ENCODE results near the gene C3orf22. TPM values are rescaled to one million over a fixed set of nuclear protein-coding genes. Genes with fewer than 3 reads are reported as not detected.
A peak's percentile ranks its signal among the peaks of the same experiment; 100 is the strongest.

C3orf22 gene
- total and polyA plus RNA-seq, 2 experiments from 2014 or later = not detected

DNA sequence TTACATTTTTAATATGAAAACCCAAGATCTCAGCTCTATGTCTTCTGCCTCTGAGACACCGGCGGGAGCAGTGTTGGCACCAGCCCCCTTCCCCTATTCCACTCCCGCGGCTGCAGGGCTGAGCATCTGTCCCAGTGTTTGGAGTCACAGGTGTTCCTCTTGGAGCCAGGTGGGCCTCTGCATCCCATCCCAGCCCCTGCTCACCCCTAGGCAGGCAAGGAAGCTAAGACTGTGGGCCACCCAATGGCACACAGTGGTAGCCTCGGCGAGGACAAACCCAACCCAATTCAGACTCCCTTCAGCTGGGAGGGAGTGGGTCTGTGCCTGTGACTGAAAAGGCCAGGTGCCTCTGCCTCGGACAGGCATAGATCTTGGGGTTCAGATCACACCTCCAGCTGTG is 31.7 kb downstream of the C3orf22 start:
- Histone ChIP-seq H3K27me3 (peaks cover 32% of the 10 kb centered on the region), H3K36me3 (no peaks in the 10 kb centered on the region), H3K4me1 (ENCODE audit: low read depth) (no peaks in the 10 kb centered on the region), H3K4me3 (no peak overlapping the region), H3K27ac (no peak overlapping the region), H3K9me3 (ENCODE audit: low read depth) (no peaks in the 10 kb centered on the region)
- TF ChIP-seq, protein P1, sequence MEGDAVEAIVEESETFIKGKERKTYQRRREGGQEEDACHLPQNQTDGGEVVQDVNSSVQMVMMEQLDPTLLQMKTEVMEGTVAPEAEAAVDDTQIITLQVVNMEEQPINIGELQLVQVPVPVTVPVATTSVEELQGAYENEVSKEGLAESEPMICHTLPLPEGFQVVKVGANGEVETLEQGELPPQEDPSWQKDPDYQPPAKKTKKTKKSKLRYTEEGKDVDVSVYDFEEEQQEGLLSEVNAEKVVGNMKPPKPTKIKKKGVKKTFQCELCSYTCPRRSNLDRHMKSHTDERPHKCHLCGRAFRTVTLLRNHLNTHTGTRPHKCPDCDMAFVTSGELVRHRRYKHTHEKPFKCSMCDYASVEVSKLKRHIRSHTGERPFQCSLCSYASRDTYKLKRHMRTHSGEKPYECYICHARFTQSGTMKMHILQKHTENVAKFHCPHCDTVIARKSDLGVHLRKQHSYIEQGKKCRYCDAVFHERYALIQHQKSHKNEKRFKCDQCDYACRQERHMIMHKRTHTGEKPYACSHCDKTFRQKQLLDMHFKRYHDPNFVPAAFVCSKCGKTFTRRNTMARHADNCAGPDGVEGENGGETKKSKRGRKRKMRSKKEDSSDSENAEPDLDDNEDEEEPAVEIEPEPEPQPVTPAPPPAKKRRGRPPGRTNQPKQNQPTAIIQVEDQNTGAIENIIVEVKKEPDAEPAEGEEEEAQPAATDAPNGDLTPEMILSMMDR (IDR thresholded peaks at IDR 0.05; ENCODE audit: low read depth, low read length) = no peak
- no peak for DNase-seq (ENCODE audit: low read depth in 1 of 2, low spot score in 1 of 2)

DNA sequence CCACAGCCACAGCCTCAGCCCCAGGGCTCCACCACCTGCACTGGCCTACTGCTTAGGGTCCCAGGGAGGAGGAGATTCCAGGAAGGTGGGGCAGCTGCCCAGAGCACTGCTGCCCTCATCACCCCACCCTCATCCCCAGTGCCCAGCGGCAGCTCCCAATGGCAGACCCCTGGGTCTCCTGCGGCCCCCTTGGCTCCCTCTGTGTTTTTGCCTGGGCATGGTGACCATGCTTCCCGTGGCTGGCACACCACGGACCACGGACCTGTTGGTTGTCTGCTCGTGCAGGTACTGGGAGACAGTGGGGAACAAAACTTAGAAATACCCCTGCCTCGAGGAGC is 32.1 kb downstream of the C3orf22 start:
- TF ChIP-seq, protein P1 (IDR thresholded peaks at IDR 0.05; ENCODE audit: low read depth, low read length) = no peak
- no peaks in the 10 kb centered on the region for H3K9me3 ChIP-seq (ENCODE audit: low read depth)
- H3K27me3 ChIP-seq = peaks cover 32% of the 10 kb centered on the region
- no peak overlapping the region for H3K27ac ChIP-seq
- H3K4me1 ChIP-seq (ENCODE audit: low read depth) = no peaks in the 10 kb centered on the region
- H3K36me3 ChIP-seq = no peaks in the 10 kb centered on the region
- H3K4me3 ChIP-seq = no peak overlapping the region
- DNase-seq (ENCODE audit: low read depth in 1 of 2, low spot score in 1 of 2) = no peak

DNA sequence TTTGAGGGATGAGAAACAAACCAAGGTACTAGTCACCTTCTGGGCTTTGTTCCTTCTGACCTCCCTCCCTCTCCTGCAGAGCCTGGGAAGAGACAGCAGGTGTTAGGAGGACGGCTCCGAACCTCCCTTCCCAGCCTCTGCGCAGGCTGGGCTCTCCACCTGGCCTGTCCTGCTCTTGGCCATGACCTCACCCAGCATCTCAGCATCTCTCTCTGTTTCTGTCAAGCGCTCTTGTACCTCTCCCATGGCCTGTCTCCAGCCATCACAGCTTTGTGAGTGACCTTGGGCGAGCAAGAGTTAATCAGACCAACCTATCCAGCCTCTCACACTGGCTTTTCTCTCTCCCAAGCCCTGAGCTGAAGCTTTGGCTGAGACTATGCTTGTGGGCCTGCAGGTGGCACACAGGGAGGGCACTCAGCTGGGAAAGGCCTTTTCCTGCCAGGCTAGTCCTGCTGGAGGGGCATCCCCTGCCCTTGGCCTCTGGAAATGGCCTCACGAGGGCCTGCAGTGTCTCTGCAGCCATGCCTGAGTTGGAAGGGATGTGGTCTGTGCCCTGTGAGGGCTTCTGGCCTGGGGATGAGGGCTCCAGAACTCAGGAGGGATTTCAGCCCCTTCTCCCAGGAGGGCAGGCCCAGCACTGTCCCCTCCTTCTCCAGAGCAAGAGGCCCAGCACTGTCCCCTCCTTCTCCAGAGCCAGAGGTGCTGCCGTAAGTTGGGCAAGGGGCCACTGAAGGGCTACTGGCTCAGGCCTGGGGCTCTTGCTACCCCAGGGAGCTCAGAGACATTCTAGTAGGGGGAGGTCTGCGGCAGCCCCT is 32.7 kb downstream of the C3orf22 start:
- DNase-seq (ENCODE audit: low read depth in 1 of 2, low spot score in 1 of 2) = no peak
- no peak overlapping the region for H3K27ac ChIP-seq
- H3K36me3 ChIP-seq = no peaks in the 10 kb centered on the region
- no peaks in the 10 kb centered on the region for H3K9me3 ChIP-seq (ENCODE audit: low read depth)
- peaks cover 32% of the 10 kb centered on the region for H3K27me3 ChIP-seq
- H3K4me3 ChIP-seq = no peak overlapping the region
- H3K4me1 ChIP-seq (ENCODE audit: low read depth) = no peaks in the 10 kb centered on the region
- TF ChIP-seq, protein P1 (IDR thresholded peaks at IDR 0.05; ENCODE audit: low read depth, low read length) = no peak

DNA sequence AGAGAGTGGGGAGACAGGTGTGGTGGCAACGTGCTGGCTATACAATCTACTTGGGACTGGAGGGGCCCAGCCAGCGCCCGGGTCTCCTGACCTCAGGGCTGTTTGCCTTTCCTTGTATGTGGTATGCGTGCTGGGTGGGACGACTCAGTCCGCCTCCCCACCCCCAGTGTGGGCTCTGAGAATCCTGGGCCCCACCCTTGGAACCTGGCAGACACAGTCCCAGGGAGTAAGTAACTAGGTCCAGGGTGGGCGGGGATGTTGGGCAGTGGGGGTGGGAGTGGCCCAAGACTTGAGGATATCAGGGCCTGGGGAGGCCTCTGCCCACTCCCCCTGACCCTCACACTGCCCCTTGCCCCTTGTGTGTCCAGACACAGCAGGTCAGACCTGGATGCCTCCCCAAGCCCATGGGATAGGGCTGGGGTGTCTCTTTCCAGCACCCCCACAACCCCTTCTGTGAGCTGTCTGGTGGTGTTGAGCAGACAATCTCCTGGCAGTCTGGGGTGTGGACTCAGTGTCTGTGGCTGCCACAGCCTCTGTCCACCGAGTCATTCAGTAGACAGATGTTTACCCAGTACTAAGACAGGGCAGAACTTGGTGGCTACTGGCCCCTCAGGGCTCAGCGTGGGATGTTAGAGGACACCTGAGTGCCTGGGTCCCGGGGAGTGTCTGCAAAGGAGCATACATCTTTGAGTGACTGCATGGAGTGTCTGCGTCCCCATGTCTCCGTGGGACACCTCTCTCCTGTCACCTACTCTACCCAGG is 33.5 kb downstream of the C3orf22 start:
- no peak overlapping the region for H3K4me3 ChIP-seq

DNA sequence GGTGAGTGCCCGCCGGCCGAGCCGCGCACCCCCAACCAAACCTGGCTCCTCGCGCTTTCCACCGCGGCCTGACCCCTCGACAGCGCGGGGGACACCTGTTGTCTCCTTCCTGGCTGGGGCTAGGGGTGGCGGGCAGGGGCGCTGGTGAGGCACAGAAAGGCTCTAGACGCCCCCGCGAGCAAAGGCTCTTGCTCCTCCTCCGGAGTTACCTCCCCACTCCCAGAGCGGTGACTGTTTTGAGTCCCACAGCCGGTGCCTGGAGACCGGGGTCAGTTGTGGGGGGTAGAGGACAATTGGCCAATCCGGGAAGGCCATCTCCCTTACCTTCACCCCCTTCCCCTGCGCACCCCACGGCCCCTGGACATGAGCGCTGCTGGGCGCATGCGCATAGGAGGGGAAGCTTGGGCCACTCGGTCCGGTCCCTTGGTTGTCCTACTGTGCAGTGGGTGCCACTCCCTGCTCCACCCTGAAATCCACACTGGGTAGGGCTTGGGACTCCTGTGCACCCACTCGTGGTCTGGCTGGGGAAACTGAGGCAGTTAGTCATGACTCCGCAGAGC is 34.2 kb downstream of the C3orf22 start:
- TF ChIP-seq, protein P1 (IDR thresholded peaks at IDR 0.05; ENCODE audit: low read depth, low read length) = no peak
- no peak for DNase-seq (ENCODE audit: low read depth in 1 of 2, low spot score in 1 of 2)
- H3K4me1 ChIP-seq (ENCODE audit: low read depth) = no peaks in the 10 kb centered on the region
- H3K4me3 ChIP-seq = peak overlapping the region; percentile 39
- H3K36me3 ChIP-seq = no peaks in the 10 kb centered on the region
- H3K27ac ChIP-seq = no peak overlapping the region
- H3K27me3 ChIP-seq = peaks cover 32% of the 10 kb centered on the region
- no peaks in the 10 kb centered on the region for H3K9me3 ChIP-seq (ENCODE audit: low read depth)

More for the DNA sequence above, 33.5 kb downstream of the C3orf22 start:
- H3K27ac ChIP-seq = no peak overlapping the region
- peaks cover 32% of the 10 kb centered on the region for H3K27me3 ChIP-seq
- no peaks in the 10 kb centered on the region for H3K4me1 ChIP-seq (ENCODE audit: low read depth)
- no peaks in the 10 kb centered on the region for H3K36me3 ChIP-seq
- no peaks in the 10 kb centered on the region for H3K9me3 ChIP-seq (ENCODE audit: low read depth)
- TF ChIP-seq, protein P1 (IDR thresholded peaks at IDR 0.05; ENCODE audit: low read depth, low read length) = no peak
- no peak for DNase-seq (ENCODE audit: low read depth in 1 of 2, low spot score in 1 of 2)

All from cardiac muscle cell (in vitro differentiated cells and primary cell).